ENCODE data around the gene RAD51B.

RAD51B gene

GRCh38 chr14:68462683-68463082, 643.1 kb downstream of the RAD51B start:
- no peak overlapping the region for H3K4me3 ChIP-seq (ENCODE audit: low read depth, low read length)
- TF ChIP-seq CTCF (IDR thresholded peaks at IDR 0.05; ENCODE audit: borderline replicate concordance, insufficient read depth, low read depth, low read length): no peak

GRCh38 chr14:68463299-68463698, 643.7 kb downstream of the RAD51B start:
- no peak for TF ChIP-seq CTCF (IDR thresholded peaks at IDR 0.05; ENCODE audit: borderline replicate concordance, insufficient read depth, low read depth, low read length)
- no peak overlapping the region for H3K4me3 ChIP-seq (ENCODE audit: low read depth, low read length)

- TF ChIP-seq CTCF (IDR thresholded peaks at IDR 0.05; ENCODE audit: borderline replicate concordance, insufficient read depth, low read depth, low read length): no peak
- H3K4me3 ChIP-seq (ENCODE audit: low read depth, low read length): no peak overlapping the region
These were observed 644.3 kb downstream of the RAD51B start for GRCh38 chr14:68463705-68464374.

GRCh38 chr14:68464711-68465110, 645.1 kb downstream of the RAD51B start:
- H3K4me3 ChIP-seq (ENCODE audit: low read depth, low read length): no peak overlapping the region
- no peak for TF ChIP-seq CTCF (IDR thresholded peaks at IDR 0.05; ENCODE audit: borderline replicate concordance, insufficient read depth, low read depth, low read length)

GRCh38 chr14:68466491-68466977, 647.0 kb downstream of the RAD51B start:
- H3K4me3 ChIP-seq (ENCODE audit: low read depth, low read length): no peak overlapping the region
- TF ChIP-seq CTCF (IDR thresholded peaks at IDR 0.05; ENCODE audit: borderline replicate concordance, insufficient read depth, low read depth, low read length): no peak

GRCh38 chr14:68467425-68467824, 647.8 kb downstream of the RAD51B start:
- TF ChIP-seq CTCF (IDR thresholded peaks at IDR 0.05; ENCODE audit: borderline replicate concordance, insufficient read depth, low read depth, low read length): no peak
- no peak overlapping the region for H3K4me3 ChIP-seq (ENCODE audit: low read depth, low read length)
